ENCODE measurements around the gene SOX15.

DNA sequence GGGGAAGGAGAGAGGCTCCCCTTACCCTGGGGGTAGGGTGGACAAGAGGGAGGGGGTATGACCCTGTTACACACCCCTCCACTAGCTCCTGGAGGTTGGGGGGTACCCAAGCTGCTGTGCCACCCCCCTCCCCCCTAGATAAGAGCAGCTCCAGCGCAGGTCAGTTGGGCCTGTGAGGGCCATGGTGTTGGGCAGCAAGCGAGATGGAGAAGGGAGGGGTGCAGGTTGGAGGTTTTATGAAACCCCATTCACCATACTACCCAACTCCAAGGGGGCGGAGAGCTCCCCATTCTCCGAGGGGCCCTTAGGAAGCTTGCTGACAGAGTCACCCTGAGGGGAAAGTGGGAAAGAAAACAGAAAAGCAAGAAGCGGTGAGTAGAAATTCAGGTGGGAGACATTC lies 1.7 kb upstream of the SOX15 start:
- TF ChIP-seq SNAI2 (CRISPR knock-in tag; IDR thresholded peaks at IDR 0.05) (no peak), ZFP30 (CRISPR knock-in tag; IDR thresholded peaks at IDR 0.05) (no peak), OSR1 (CRISPR knock-in tag; IDR thresholded peaks at IDR 0.05) (no peak), ESRRG (CRISPR knock-in tag; IDR thresholded peaks at IDR 0.05) (no peak), TCF4 (CRISPR knock-in tag; IDR thresholded peaks at IDR 0.05; ENCODE audit: borderline replicate concordance) (no peak), ZC3H10 (CRISPR knock-in tag; IDR thresholded peaks at IDR 0.05) (no peak), RARB (CRISPR knock-in tag; IDR thresholded peaks at IDR 0.05) (no peak), TOX (CRISPR knock-in tag; IDR thresholded peaks at IDR 0.05; ENCODE audit: borderline replicate concordance) (no peak), BACH2 (CRISPR knock-in tag; IDR thresholded peaks at IDR 0.05; ENCODE audit: borderline replicate concordance) (no peak), ARNTL (CRISPR knock-in tag; IDR thresholded peaks at IDR 0.05; ENCODE audit: borderline replicate concordance, low read depth) (no peak), ZFP3 (CRISPR knock-in tag; IDR thresholded peaks at IDR 0.05) (no peak)
- TF ChIP-seq, protein P1, sequence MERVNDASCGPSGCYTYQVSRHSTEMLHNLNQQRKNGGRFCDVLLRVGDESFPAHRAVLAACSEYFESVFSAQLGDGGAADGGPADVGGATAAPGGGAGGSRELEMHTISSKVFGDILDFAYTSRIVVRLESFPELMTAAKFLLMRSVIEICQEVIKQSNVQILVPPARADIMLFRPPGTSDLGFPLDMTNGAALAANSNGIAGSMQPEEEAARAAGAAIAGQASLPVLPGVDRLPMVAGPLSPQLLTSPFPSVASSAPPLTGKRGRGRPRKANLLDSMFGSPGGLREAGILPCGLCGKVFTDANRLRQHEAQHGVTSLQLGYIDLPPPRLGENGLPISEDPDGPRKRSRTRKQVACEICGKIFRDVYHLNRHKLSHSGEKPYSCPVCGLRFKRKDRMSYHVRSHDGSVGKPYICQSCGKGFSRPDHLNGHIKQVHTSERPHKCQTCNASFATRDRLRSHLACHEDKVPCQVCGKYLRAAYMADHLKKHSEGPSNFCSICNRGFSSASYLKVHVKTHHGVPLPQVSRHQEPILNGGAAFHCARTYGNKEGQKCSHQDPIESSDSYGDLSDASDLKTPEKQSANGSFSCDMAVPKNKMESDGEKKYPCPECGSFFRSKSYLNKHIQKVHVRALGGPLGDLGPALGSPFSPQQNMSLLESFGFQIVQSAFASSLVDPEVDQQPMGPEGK (CRISPR knock-in tag; IDR thresholded peaks at IDR 0.05; ENCODE audit: borderline replicate concordance): no peak
- TF ChIP-seq, protein P2, sequence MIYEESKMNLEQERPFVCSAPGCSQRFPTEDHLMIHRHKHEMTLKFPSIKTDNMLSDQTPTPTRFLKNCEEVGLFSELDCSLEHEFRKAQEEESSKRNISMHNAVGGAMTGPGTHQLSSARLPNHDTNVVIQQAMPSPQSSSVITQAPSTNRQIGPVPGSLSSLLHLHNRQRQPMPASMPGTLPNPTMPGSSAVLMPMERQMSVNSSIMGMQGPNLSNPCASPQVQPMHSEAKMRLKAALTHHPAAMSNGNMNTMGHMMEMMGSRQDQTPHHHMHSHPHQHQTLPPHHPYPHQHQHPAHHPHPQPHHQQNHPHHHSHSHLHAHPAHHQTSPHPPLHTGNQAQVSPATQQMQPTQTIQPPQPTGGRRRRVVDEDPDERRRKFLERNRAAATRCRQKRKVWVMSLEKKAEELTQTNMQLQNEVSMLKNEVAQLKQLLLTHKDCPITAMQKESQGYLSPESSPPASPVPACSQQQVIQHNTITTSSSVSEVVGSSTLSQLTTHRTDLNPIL (CRISPR knock-in tag; IDR thresholded peaks at IDR 0.05; ENCODE audit: low read depth): no peak
- TF ChIP-seq, protein P3, sequence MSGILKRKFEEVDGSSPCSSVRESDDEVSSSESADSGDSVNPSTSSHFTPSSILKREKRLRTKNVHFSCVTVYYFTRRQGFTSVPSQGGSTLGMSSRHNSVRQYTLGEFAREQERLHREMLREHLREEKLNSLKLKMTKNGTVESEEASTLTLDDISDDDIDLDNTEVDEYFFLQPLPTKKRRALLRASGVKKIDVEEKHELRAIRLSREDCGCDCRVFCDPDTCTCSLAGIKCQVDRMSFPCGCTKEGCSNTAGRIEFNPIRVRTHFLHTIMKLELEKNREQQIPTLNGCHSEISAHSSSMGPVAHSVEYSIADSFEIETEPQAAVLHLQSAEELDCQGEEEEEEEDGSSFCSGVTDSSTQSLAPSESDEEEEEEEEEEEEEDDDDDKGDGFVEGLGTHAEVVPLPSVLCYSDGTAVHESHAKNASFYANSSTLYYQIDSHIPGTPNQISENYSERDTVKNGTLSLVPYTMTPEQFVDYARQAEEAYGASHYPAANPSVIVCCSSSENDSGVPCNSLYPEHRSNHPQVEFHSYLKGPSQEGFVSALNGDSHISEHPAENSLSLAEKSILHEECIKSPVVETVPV (CRISPR knock-in tag; IDR thresholded peaks at IDR 0.05): no peak
